H1 (cell line): ENCODE data around the gene SH2D2A. TPM values are rescaled to one million over a fixed set of nuclear protein-coding genes. Genes with fewer than 3 reads are reported as not detected.

Experiments used
- KDM4A ChIP-seq: IDR thresholded peaks from one replicate; pipeline ENCODE4 v1.7.1; 2012; ENCODE audit warnings: low read depth, mild to moderate bottlenecking, moderate library complexity, low read length, inconsistent platforms; ENCODE audit not compliant: severe bottlenecking
- polyA plus RNA-seq, 7 experiments: library from polyadenylated mRNA; depleted of rRNA in 3 of 7; stranded (reverse) in 5 of 7; unstranded in 2 of 7; fragments of >200 nt in 5 of 7; fragments of 200-250 nt in 2 of 7; gene quantifications; 1 replicate in 5 of 7; 2 replicates in 1 of 7; 4 replicates in 1 of 7; pipeline versions ENCODE4 v1.2.1 to v1.2.3, GENCODE V29; 2011 to 2013; ENCODE audit warnings: missing spikeins in 2 of 7, mixed read lengths in 2 of 7
- total RNA-seq: library from RNA; stranded (reverse); fragmentation: NEBNext Ultra II Directional; extraction: Animal tissue kit (Norgen Biotek cat#: 25700); gene quantifications from 2 replicates; pipeline ENCODE4 v1.2.1, GENCODE V29; 2021

The SH2D2A gene
- total and polyA plus RNA-seq, 2 of the 8 experiments (the other 6 are each of a cell fraction or from before 2014, with no cell fraction given): 3.3 to 7.9 TPM

DNA sequence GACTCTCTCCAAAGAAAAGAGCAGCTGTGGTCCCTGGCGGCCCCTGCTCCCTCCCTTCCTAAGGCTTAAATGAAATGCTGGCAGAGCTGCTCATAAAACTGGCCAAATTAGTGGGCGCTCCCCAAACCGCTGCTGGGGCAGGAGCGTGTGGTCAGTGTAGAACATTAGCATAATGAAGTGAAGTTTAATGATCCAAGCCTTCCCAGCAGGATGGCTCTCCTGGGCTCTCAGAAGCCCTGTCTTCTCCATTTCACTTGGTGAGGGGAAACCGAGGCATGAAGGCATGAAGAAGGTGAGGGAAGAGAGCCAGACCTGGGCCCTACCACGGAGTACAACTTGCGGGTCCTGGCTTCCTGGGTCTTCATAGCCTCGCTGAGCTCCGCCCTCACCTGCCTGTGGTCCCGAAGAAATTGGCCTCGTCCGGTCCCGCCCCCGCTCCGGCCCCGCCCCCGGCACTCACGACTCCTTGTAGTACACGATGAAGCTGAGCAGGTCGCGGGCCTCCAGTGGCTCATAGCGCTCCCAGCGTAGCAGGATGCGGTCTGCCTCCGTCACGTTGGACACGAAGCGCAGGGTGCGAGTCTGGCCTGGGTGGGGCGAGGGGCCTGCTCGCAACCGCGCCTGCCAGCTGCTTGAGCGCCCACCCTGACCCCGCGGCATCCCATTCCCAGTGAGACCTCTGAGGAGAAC lies 32.0 kb upstream of the SH2D2A start (continued):
- TF ChIP-seq KDM4A: peak; percentile 86
